ENCODE results near the gene PBX4. TPM values are rescaled to one million over a fixed set of nuclear protein-coding genes. Genes with fewer than 3 reads are reported as not detected.
A peak's percentile ranks its signal among the peaks of the same experiment; 100 is the strongest.

The PBX4 gene
- total RNA-seq, 2 donors from 2014 or later = 1.6 to 8.2 TPM

GRCh38 chr19:19628501-19629134, 10.1 kb upstream of the PBX4 start:
- Histone ChIP-seq H3K4me1 (peaks cover 19% of the 10 kb centered on the region), H3K9me3 (no peaks in the 10 kb centered on the region), H3K27ac (peak overlapping the region; percentile 84 to 93 (median 90)), H3K4me3 (peak overlapping the region; percentile 44 to 63), H3K36me3 (replicated peaks in 1 of 2; ENCODE audit: insufficient read depth in 1 of 2, low read depth in 2 of 2) (no peaks in the 10 kb centered on the region), H3K27me3 (no peaks in the 10 kb centered on the region)
- ATAC-seq = peak; percentile 77
- TF ChIP-seq CTCF (IDR thresholded peaks at IDR 0.05) (no peak), POLR2A (IDR thresholded peaks at IDR 0.05) (peak; percentile 68 to 83 (median 78))
- 1 to 7% methylated on average over 26 to 50 of the region's 51 CpGs for WGBS, 2 donors
- intact Hi-C loops (cut with DNase I) = no loop called here
- peak; percentile 73 to 86 (median 83) for DNase-seq

GRCh38 chr19:19627621-19628500, 9.4 kb upstream of the PBX4 start, which contains the start of gene LPAR2:
Gene LPAR2, minus strand, starts transcription at chr19:19628220. Its CDS starts 945 bp downstream, at chr19:19627275.
- peaks cover 19% of the 10 kb centered on the region for H3K4me1 ChIP-seq
- no peaks in the 10 kb centered on the region for H3K27me3 ChIP-seq
- no peaks in the 10 kb centered on the region for H3K9me3 ChIP-seq
- H3K4me3 ChIP-seq = peak within 1 kb of the TSS; percentile 44 to 63
- intact Hi-C loops (cut with DNase I) = no loop called here
- DNase-seq = peak; percentile 73 to 87 (median 76)
- H3K27ac ChIP-seq = peak within 1 kb of the TSS; percentile 84 to 93 (median 90)
- WGBS, 2 donors = 0 to 1% methylated on average over 22 to 42 of the region's 87 CpGs
- TF ChIP-seq POLR2A (IDR thresholded peaks at IDR 0.05) (peak in 2 of 3 donors; percentile 46 to 64), CTCF (IDR thresholded peaks at IDR 0.05) (peak in 1 of 7 experiments; percentile 8)
- ATAC-seq = peak; percentile 82
- no peaks in the 10 kb centered on the region for H3K36me3 ChIP-seq (replicated peaks in 1 of 2; ENCODE audit: insufficient read depth in 1 of 2, low read depth in 2 of 2)

GRCh38 chr19:19626516-19627472, 8.3 kb upstream of the PBX4 start:
- ATAC-seq = no peak
- H3K4me1 ChIP-seq = peaks cover 19% of the 10 kb centered on the region
- no peaks in the 10 kb centered on the region for H3K9me3 ChIP-seq
- intact Hi-C loops (cut with DNase I) = no loop called here
- H3K36me3 ChIP-seq (replicated peaks in 1 of 2; ENCODE audit: insufficient read depth in 1 of 2, low read depth in 2 of 2) = no peaks in the 10 kb centered on the region
- WGBS, 2 donors = 90 to 95% methylated on average over 21 to 38 of the region's 48 CpGs
- no peak overlapping the region for H3K4me3 ChIP-seq
- peak overlapping the region; percentile 84 to 93 (median 90) for H3K27ac ChIP-seq
- H3K27me3 ChIP-seq = no peaks in the 10 kb centered on the region
- no peak for DNase-seq
- TF ChIP-seq POLR2A (IDR thresholded peaks at IDR 0.05) (no peak), CTCF (IDR thresholded peaks at IDR 0.05) (no peak)

GRCh38 chr19:19624032-19624570, 5.6 kb upstream of the PBX4 start:
- TF ChIP-seq POLR2A (IDR thresholded peaks at IDR 0.05) (no peak), CTCF (IDR thresholded peaks at IDR 0.05) (no peak)
- H3K27ac ChIP-seq = no peak overlapping the region
- no peaks in the 10 kb centered on the region for H3K36me3 ChIP-seq (replicated peaks in 1 of 2; ENCODE audit: insufficient read depth in 1 of 2, low read depth in 2 of 2)
- H3K9me3 ChIP-seq = no peaks in the 10 kb centered on the region
- DNase-seq = no peak
- peaks cover 19% of the 10 kb centered on the region for H3K4me1 ChIP-seq
- 93 to 94% methylated on average over 16 to 19 of the region's 19 CpGs for WGBS, 2 donors
- ATAC-seq = no peak
- intact Hi-C loops (cut with DNase I) = no loop called here
- H3K4me3 ChIP-seq = no peak overlapping the region
- no peaks in the 10 kb centered on the region for H3K27me3 ChIP-seq
